GM21515 (cell line): Measurements from ENCODE around the gene MARCHF11.

Source experiments
- ATAC-seq: cut with Tn5 transposase; IDR thresholded peaks from one replicate; pipeline ENCODE4 v1.9.1; 2021; ENCODE audit not compliant: unreplicated experiment

MARCHF11 gene

GRCh38 chr5:16134204-16134603, 45.4 kb downstream of the MARCHF11 start:
- ATAC-seq = no peak

- ATAC-seq = no peak
Measured at GRCh38 chr5:16131878-16132277, 47.7 kb downstream of the MARCHF11 start.

GRCh38 chr5:16128944-16129343, 50.6 kb downstream of the MARCHF11 start:
- ATAC-seq = no peak

- ATAC-seq = no peak
Measured at GRCh38 chr5:16127865-16128544, 51.6 kb downstream of the MARCHF11 start.

GRCh38 chr5:16120579-16120978, 59.0 kb downstream of the MARCHF11 start:
- ATAC-seq = no peak

GRCh38 chr5:16119790-16120189, 59.8 kb downstream of the MARCHF11 start:
- no peak for ATAC-seq

GRCh38 chr5:16115140-16115539, 64.5 kb downstream of the MARCHF11 start:
- no peak for ATAC-seq

GRCh38 chr5:16108418-16108817, 71.2 kb downstream of the MARCHF11 start:
- no peak for ATAC-seq

- ATAC-seq = no peak
Measured at GRCh38 chr5:16104961-16105360, 74.6 kb downstream of the MARCHF11 start.

GRCh38 chr5:16095612-16096011, 84.0 kb downstream of the MARCHF11 start:
- no peak for ATAC-seq

GRCh38 chr5:16090270-16090669, 89.3 kb downstream of the MARCHF11 start:
- no peak for ATAC-seq

GRCh38 chr5:16082982-16083381, 96.6 kb downstream of the MARCHF11 start:
- ATAC-seq = no peak

GRCh38 chr5:16082053-16082452, 97.5 kb downstream of the MARCHF11 start:
- ATAC-seq = no peak

- no peak for ATAC-seq
Measured at GRCh38 chr5:16081376-16081955, 98.1 kb downstream of the MARCHF11 start.

GRCh38 chr5:16076657-16077056, 102.9 kb downstream of the MARCHF11 start:
- ATAC-seq = no peak

- no peak for ATAC-seq
Measured at GRCh38 chr5:16074358-16074757, 105.2 kb downstream of the MARCHF11 start.

GRCh38 chr5:16072616-16073015, 107.0 kb downstream of the MARCHF11 start:
- ATAC-seq = no peak

- ATAC-seq = no peak
Measured at GRCh38 chr5:16067415-16067814, 112.2 kb downstream of the MARCHF11 start.

- ATAC-seq = no peak
Measured at GRCh38 chr5:16066810-16067209, 112.8 kb downstream of the MARCHF11 start.

GRCh38 chr5:16066320-16066719, 113.3 kb downstream of the MARCHF11 start:
- ATAC-seq = no peak

- no peak for ATAC-seq
Measured at GRCh38 chr5:16065831-16066230, 113.8 kb downstream of the MARCHF11 start.

- ATAC-seq = no peak
Measured at GRCh38 chr5:16064135-16064893, 115.3 kb downstream of the MARCHF11 start.
